SK-N-SH treated with all-trans-retinoic acid at 6 μM for 48 hours (cell line): ENCODE data around the gene ZBTB32.

Experiments used
- ATAC-seq: fragments of 200-7000 bp; cut with Tn5 transposase; 3 replicates; pipeline ENCODE4 v1.9.1; 2020; ENCODE audit warnings: mild to moderate bottlenecking, moderate library complexity
- ARNTL ChIP-seq: fragments of 450-650 bp; formaldehyde crosslinking; IDR thresholded peaks from 2 replicates; pipeline ENCODE4 v1.5.0; 2020; ENCODE audit warnings: low read depth, mild to moderate bottlenecking, moderate library complexity, borderline replicate concordance
- CREB5 ChIP-seq: fragments of 250-450 bp; sonication (Bioruptor Pico); IDR thresholded peaks from 2 replicates; pipeline ENCODE4 v1.5.1; 2020; ENCODE audit warnings: low read depth, mild to moderate bottlenecking, moderate library complexity
- CSDC2 ChIP-seq: fragments of 250-450 bp; sonication (Bioruptor Pico); IDR thresholded peaks from 2 replicates; pipeline ENCODE4 v1.5.0; 2020; ENCODE audit warnings: mild to moderate bottlenecking, moderate library complexity
- CSRNP3 ChIP-seq: fragments of 250-450 bp; sonication (Bioruptor Pico); IDR thresholded peaks from 2 replicates; pipeline ENCODE4 v1.5.1; 2021; ENCODE audit warnings: mild to moderate bottlenecking, moderate library complexity
- ESRRG ChIP-seq: fragments of 250-450 bp; sonication (Bioruptor Pico); IDR thresholded peaks from 2 replicates; pipeline ENCODE4 v1.6.1; 2021; ENCODE audit warnings: mild to moderate bottlenecking
- GLIS3 ChIP-seq: fragments of 250-450 bp; sonication (Bioruptor Pico); IDR thresholded peaks from 2 replicates; pipeline ENCODE4 v1.5.0; 2020; ENCODE audit warnings: mild to moderate bottlenecking, moderate library complexity
- ISL1 ChIP-seq: fragments of 250-450 bp; sonication (Bioruptor Pico); IDR thresholded peaks from 2 replicates; pipeline ENCODE4 v2.1.2; 2022; ENCODE audit warnings: mild to moderate bottlenecking, moderate library complexity
- OSR1 ChIP-seq: fragments of 250-450 bp; sonication (Bioruptor Pico); IDR thresholded peaks from 2 replicates; pipeline ENCODE4 v1.8.0; 2022; ENCODE audit warnings: moderate library complexity, mild to moderate bottlenecking, inconsistent platforms
- PPARA ChIP-seq: fragments of 250-450 bp; sonication (Bioruptor Pico); IDR thresholded peaks from 2 replicates; pipeline ENCODE4 v1.5.0; 2020; ENCODE audit warnings: mild to moderate bottlenecking, borderline replicate concordance
- RARB ChIP-seq: fragments of 250-450 bp; sonication (Bioruptor Pico); IDR thresholded peaks from 2 replicates; pipeline ENCODE4 v1.8.0; 2021; ENCODE audit warnings: mild to moderate bottlenecking, moderate library complexity
- SNAI2 ChIP-seq: fragments of 250-450 bp; sonication (Bioruptor Pico); IDR thresholded peaks from 2 replicates; pipeline ENCODE4 v1.5.0; 2020; ENCODE audit warnings: mild to moderate bottlenecking, moderate library complexity
- TCF4 ChIP-seq: fragments of 250-450 bp; sonication (Bioruptor Pico); IDR thresholded peaks from 2 replicates; pipeline ENCODE4 v1.8.0; 2021; ENCODE audit warnings: mild to moderate bottlenecking, moderate library complexity, borderline replicate concordance
- TOX ChIP-seq: fragments of 250-450 bp; sonication (Bioruptor Pico); IDR thresholded peaks from 2 replicates; pipeline ENCODE4 v1.8.0; 2021; ENCODE audit warnings: mild to moderate bottlenecking, moderate library complexity, borderline replicate concordance
- TSHZ2 ChIP-seq: fragments of 250-450 bp; sonication (Bioruptor Pico); IDR thresholded peaks from 2 replicates; pipeline ENCODE4 v1.5.0; 2020; ENCODE audit warnings: mild to moderate bottlenecking, moderate library complexity
- ZC3H10 ChIP-seq: fragments of 250-450 bp; sonication (Bioruptor Pico); IDR thresholded peaks from 2 replicates; pipeline ENCODE4 v1.5.1; 2021; ENCODE audit warnings: mild to moderate bottlenecking, moderate library complexity
- ZFP3 ChIP-seq: fragments of 250-450 bp; sonication (Bioruptor Pico); IDR thresholded peaks from 2 replicates; pipeline ENCODE4 v1.5.0; 2020; ENCODE audit warnings: mild to moderate bottlenecking, moderate library complexity
- ZFP30 ChIP-seq: fragments of 450-650 bp; formaldehyde crosslinking; IDR thresholded peaks from 2 replicates; pipeline ENCODE4 v1.5.0; 2022; ENCODE audit warnings: mild to moderate bottlenecking, moderate library complexity
- ZNF565 ChIP-seq: fragments of 450-650 bp; formaldehyde crosslinking; conservative IDR thresholded peaks from 2 replicates; pipeline ENCODE4 v1.5.0; 2020; ENCODE audit warnings: low read depth, mild to moderate bottlenecking, moderate library complexity
- ZNF70 ChIP-seq: fragments of 450-650 bp; formaldehyde crosslinking; IDR thresholded peaks from 2 replicates; pipeline ENCODE4 v1.5.0; 2020; ENCODE audit warnings: mild to moderate bottlenecking, moderate library complexity
- ZNF8 ChIP-seq: fragments of 450-650 bp; formaldehyde crosslinking; IDR thresholded peaks from 2 replicates; pipeline ENCODE4 v1.5.0; 2020; ENCODE audit warnings: mild to moderate bottlenecking, moderate library complexity
- TF ChIP-seq, protein P1 (sequence below): fragments of 250-450 bp; sonication (Bioruptor Pico); IDR thresholded peaks from 2 replicates; pipeline ENCODE4 v1.8.0; 2021; ENCODE audit warnings: low read depth, mild to moderate bottlenecking, moderate library complexity, borderline replicate concordance
- TF ChIP-seq, protein P2 (sequence below): fragments of 250-450 bp; sonication (Bioruptor Pico); IDR thresholded peaks from 2 replicates; pipeline ENCODE4 v1.8.0; 2020; ENCODE audit warnings: mild to moderate bottlenecking, moderate library complexity, borderline replicate concordance

ZBTB32 gene

GRCh38 chr19:35715981-35716800, 11.8 kb downstream of the ZBTB32 start:
- TF ChIP-seq CSDC2 (CRISPR knock-in tag) (no peak), ZNF565 (CRISPR knock-in tag) (no peak), CSRNP3 (CRISPR knock-in tag) (no peak), TOX (CRISPR knock-in tag) (no peak), ZNF8 (CRISPR knock-in tag) (no peak), ZFP30 (CRISPR knock-in tag) (no peak), OSR1 (CRISPR knock-in tag) (no peak), TCF4 (CRISPR knock-in tag) (no peak), ARNTL (no peak), ISL1 (CRISPR knock-in tag) (no peak), ZC3H10 (CRISPR knock-in tag) (no peak), PPARA (no peak), RARB (CRISPR knock-in tag) (no peak)
- TF ChIP-seq, protein P1, sequence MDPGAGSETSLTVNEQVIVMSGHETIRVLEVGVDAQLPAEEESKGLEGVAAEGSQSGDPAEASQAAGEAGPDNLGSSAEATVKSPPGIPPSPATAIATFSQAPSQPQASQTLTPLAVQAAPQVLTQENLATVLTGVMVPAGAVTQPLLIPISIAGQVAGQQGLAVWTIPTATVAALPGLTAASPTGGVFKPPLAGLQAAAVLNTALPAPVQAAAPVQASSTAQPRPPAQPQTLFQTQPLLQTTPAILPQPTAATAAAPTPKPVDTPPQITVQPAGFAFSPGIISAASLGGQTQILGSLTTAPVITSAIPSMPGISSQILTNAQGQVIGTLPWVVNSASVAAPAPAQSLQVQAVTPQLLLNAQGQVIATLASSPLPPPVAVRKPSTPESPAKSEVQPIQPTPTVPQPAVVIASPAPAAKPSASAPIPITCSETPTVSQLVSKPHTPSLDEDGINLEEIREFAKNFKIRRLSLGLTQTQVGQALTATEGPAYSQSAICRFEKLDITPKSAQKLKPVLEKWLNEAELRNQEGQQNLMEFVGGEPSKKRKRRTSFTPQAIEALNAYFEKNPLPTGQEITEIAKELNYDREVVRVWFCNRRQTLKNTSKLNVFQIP = no peak
- TF ChIP-seq, protein P2, sequence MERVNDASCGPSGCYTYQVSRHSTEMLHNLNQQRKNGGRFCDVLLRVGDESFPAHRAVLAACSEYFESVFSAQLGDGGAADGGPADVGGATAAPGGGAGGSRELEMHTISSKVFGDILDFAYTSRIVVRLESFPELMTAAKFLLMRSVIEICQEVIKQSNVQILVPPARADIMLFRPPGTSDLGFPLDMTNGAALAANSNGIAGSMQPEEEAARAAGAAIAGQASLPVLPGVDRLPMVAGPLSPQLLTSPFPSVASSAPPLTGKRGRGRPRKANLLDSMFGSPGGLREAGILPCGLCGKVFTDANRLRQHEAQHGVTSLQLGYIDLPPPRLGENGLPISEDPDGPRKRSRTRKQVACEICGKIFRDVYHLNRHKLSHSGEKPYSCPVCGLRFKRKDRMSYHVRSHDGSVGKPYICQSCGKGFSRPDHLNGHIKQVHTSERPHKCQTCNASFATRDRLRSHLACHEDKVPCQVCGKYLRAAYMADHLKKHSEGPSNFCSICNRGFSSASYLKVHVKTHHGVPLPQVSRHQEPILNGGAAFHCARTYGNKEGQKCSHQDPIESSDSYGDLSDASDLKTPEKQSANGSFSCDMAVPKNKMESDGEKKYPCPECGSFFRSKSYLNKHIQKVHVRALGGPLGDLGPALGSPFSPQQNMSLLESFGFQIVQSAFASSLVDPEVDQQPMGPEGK (CRISPR knock-in tag) = no peak
- TF ChIP-seq, all 23 proteins: peak for 0
- peak; percentile 60 for ATAC-seq

DNA sequence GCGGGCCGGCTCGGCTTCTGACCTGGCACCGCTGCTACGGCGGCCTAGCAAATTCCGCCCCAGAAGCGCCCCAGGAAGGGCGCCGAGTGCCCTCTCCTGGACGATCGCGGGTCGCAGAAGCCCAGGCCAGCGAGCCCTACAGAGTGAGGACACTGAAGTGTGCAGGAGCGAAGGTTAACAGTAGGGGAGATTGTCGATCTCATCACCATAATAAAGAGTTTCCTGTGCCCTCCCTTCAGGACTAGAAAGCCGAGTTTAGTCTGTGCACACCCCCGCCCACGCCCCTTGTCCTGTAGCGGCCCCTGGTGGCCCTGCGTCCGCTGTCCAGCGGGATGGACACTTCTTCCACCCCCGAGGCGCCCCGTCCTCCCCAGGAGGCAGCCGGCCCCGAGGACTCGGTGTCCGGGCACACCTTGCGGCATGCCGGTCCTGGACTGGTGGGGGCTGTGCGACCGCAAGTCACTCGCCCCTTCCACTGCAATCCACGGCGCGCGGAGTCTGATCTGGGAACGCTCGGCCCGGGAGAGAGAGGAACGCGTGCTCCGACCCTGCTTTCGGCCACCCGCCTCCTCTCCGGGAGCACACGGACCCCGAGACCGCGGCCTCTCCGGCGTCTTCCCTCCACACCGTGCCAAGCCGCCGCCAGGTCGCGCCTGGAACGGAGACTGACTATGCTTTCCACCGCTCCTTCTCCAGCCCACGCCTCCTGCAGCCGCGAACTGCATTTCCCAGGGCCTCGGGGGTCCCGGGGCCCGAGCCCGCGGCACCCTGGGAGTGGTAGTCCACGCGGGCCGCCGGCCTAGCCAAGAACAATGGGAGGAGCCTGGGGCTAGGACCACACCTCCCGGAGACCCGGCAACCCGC, 12.7 kb downstream of the ZBTB32 start:
- peak; percentile 86 for TF ChIP-seq TSHZ2 (CRISPR knock-in tag)
- TF ChIP-seq SNAI2 (CRISPR knock-in tag) = no peak
- TF ChIP-seq RARB (CRISPR knock-in tag) = no peak
- TF ChIP-seq, protein P1 = no peak
- no peak for TF ChIP-seq ZC3H10 (CRISPR knock-in tag)
- TF ChIP-seq ZNF8 (CRISPR knock-in tag) = no peak
- TF ChIP-seq ZFP30 (CRISPR knock-in tag) = no peak
- TF ChIP-seq TOX (CRISPR knock-in tag) = no peak
- no peak for TF ChIP-seq ESRRG (CRISPR knock-in tag)
- TF ChIP-seq ARNTL = no peak
- peak; percentile 31; the same call in 1 of the 2 replicates for TF ChIP-seq ZFP3 (CRISPR knock-in tag)
- TF ChIP-seq OSR1 (CRISPR knock-in tag) = no peak
- no peak for TF ChIP-seq ZNF70 (CRISPR knock-in tag)
- TF ChIP-seq CSRNP3 (CRISPR knock-in tag) = no peak
- TF ChIP-seq PPARA = no peak
- no peak for TF ChIP-seq GLIS3 (CRISPR knock-in tag)
- TF ChIP-seq ISL1 (CRISPR knock-in tag) = no peak
- TF ChIP-seq TCF4 (CRISPR knock-in tag) = no peak
- TF ChIP-seq CREB5 (CRISPR knock-in tag) = no peak
- TF ChIP-seq CSDC2 (CRISPR knock-in tag) = 0 out of 2 replicates have a peak, but pooled peaks have one; percentile 35
- TF ChIP-seq, all 23 proteins: peak for 3
- peak; percentile 91 for ATAC-seq
